Calu3 (cell line): ENCODE data around the gene GRIK2. TPM values are rescaled to one million over a fixed set of nuclear protein-coding genes. Genes with fewer than 3 reads are reported as not detected.

Experiments used
- BruUV-seq: library from RNA; stranded (reverse); fragments of 400-500 nt; replicated peaks from 2 replicates; lab custom pipeline; 2021; lab: Mats Ljungman, UMichigan
- CTCF ChIA-PET: fragments of 300-600 bp; sonication (Branson Sonifier 250); formaldehyde crosslinking; loops from one replicate; lab custom pipeline; 2022; ENCODE audit warnings: antibody characterized with exemption; lab: Charles Lee
- DNase-seq: peaks from one replicate; pipeline ENCODE4 v3.0.0; 2022
- H3K27ac Mint-ChIP-seq: one replicate; pipeline ENCODE4 v1.8.0; 2022; ENCODE audit warnings: mixed read lengths; ENCODE audit not compliant: unreplicated experiment
- H3K27me3 Mint-ChIP-seq: one replicate; pipeline ENCODE4 v1.8.0; 2022; ENCODE audit warnings: mixed read lengths; ENCODE audit not compliant: unreplicated experiment
- H3K36me3 Mint-ChIP-seq: one replicate; pipeline ENCODE4 v1.8.0; 2022; ENCODE audit warnings: mild to moderate bottlenecking, moderate library complexity, mixed read lengths; ENCODE audit not compliant: insufficient read depth, unreplicated experiment
- H3K4me1 Mint-ChIP-seq: one replicate; pipeline ENCODE4 v1.8.0; 2022; ENCODE audit warnings: mild to moderate bottlenecking, low read depth, mixed read lengths; ENCODE audit not compliant: unreplicated experiment
- H3K4me3 Mint-ChIP-seq: one replicate; pipeline ENCODE4 v1.8.0; 2022; ENCODE audit warnings: mild to moderate bottlenecking, low read depth, moderate library complexity, mixed read lengths; ENCODE audit not compliant: unreplicated experiment
- H3K9me3 Mint-ChIP-seq: one replicate; pipeline ENCODE4 v1.8.0; 2022; ENCODE audit warnings: low read depth, mixed read lengths; ENCODE audit not compliant: unreplicated experiment
- intact Hi-C: fragments of 100-400 bp; cut with micrococcal nuclease; formaldehyde crosslinking; loops from one replicate; pipeline ENCODE4 v1.10.0; 2022; ENCODE audit not compliant: unreplicated experiment
- total RNA-seq: library from RNA; stranded (reverse); gene quantifications from 2 replicates; pipeline ENCODE4 v1.2.3, GENCODE V29; 2022
- TF ChIP-seq, protein P1 (sequence below): fragments of 200-600 bp; IDR thresholded peaks from one replicate; pipeline ENCODE4 v1.8.0; 2022; ENCODE audit warnings: antibody characterized with exemption; ENCODE audit not compliant: unreplicated experiment

GRIK2 gene
- total RNA-seq, 1 experiment from 2014 or later = 3.3 TPM

- Mint-ChIP-seq H3K4me1 (no peaks in the 10 kb centered on the region), H3K9me3 (no peaks in the 10 kb centered on the region), H3K4me3 (no peak overlapping the region), H3K27me3 (no peaks in the 10 kb centered on the region), H3K27ac (no peak overlapping the region), H3K36me3 (no peaks in the 10 kb centered on the region)
- DNase-seq = no peak
- intact Hi-C loops = no loop called here
- CTCF ChIA-PET = no interaction called here
- BruUV-seq = no TSS peak
- TF ChIP-seq, protein P1, sequence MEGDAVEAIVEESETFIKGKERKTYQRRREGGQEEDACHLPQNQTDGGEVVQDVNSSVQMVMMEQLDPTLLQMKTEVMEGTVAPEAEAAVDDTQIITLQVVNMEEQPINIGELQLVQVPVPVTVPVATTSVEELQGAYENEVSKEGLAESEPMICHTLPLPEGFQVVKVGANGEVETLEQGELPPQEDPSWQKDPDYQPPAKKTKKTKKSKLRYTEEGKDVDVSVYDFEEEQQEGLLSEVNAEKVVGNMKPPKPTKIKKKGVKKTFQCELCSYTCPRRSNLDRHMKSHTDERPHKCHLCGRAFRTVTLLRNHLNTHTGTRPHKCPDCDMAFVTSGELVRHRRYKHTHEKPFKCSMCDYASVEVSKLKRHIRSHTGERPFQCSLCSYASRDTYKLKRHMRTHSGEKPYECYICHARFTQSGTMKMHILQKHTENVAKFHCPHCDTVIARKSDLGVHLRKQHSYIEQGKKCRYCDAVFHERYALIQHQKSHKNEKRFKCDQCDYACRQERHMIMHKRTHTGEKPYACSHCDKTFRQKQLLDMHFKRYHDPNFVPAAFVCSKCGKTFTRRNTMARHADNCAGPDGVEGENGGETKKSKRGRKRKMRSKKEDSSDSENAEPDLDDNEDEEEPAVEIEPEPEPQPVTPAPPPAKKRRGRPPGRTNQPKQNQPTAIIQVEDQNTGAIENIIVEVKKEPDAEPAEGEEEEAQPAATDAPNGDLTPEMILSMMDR = no peak
These were observed 482.9 kb downstream of the GRIK2 start for GRCh38 chr6:101876431-101876830.

GRCh38 chr6:101878554-101879276, 485.2 kb downstream of the GRIK2 start:
- H3K27me3 Mint-ChIP-seq = no peaks in the 10 kb centered on the region
- H3K27ac Mint-ChIP-seq = no peak overlapping the region
- intact Hi-C loops = no loop called here
- H3K4me3 Mint-ChIP-seq = no peak overlapping the region
- no peaks in the 10 kb centered on the region for H3K9me3 Mint-ChIP-seq
- no TSS peak for BruUV-seq
- DNase-seq = no peak
- no peaks in the 10 kb centered on the region for H3K4me1 Mint-ChIP-seq
- H3K36me3 Mint-ChIP-seq = no peaks in the 10 kb centered on the region
- CTCF ChIA-PET = no interaction called here
- TF ChIP-seq, protein P1 = no peak

GRCh38 chr6:101879782-101880181, 486.3 kb downstream of the GRIK2 start:
- TF ChIP-seq, protein P1 = no peak
- H3K36me3 Mint-ChIP-seq = no peaks in the 10 kb centered on the region
- intact Hi-C loops = no loop called here
- CTCF ChIA-PET = no interaction called here
- no peaks in the 10 kb centered on the region for H3K4me1 Mint-ChIP-seq
- H3K4me3 Mint-ChIP-seq = no peak overlapping the region
- no peak for DNase-seq
- H3K27ac Mint-ChIP-seq = no peak overlapping the region
- H3K9me3 Mint-ChIP-seq = no peaks in the 10 kb centered on the region
- no TSS peak for BruUV-seq
- H3K27me3 Mint-ChIP-seq = no peaks in the 10 kb centered on the region

GRCh38 chr6:101883505-101883904, 490.0 kb downstream of the GRIK2 start:
- intact Hi-C loops = no loop called here
- Mint-ChIP-seq H3K27ac (no peak overlapping the region), H3K27me3 (no peaks in the 10 kb centered on the region), H3K9me3 (no peaks in the 10 kb centered on the region), H3K4me1 (peaks cover 9% of the 10 kb centered on the region), H3K4me3 (no peak overlapping the region), H3K36me3 (no peaks in the 10 kb centered on the region)
- TF ChIP-seq, protein P1 = no peak
- CTCF ChIA-PET = no interaction called here
- no TSS peak for BruUV-seq
- DNase-seq = no peak
